BLaER1 treated with 17β-estradiol and CSF1 and Interleukin-3, amounts not matched to agents 10 nM and 100 nM (cell line): ENCODE results near the gene PUS7.

Source experiments
- H3K27ac ChIP-seq, 11 experiments: shearing (Covaris generic); formaldehyde crosslinking; 2 replicates each; pipeline ENCODE4 v1.8.1; 2022
- H3K27me3 ChIP-seq, 11 experiments: shearing (Covaris generic); formaldehyde crosslinking; 2 replicates each; pipeline ENCODE4 v1.8.1; 2022
- H3K36me3 ChIP-seq, 11 experiments: shearing (Covaris generic); formaldehyde crosslinking; 2 replicates each; pipeline ENCODE4 v1.8.1; 2022
- H3K4me1 ChIP-seq, 10 experiments: shearing (Covaris generic); formaldehyde crosslinking; 2 replicates each; pipeline ENCODE4 v1.8.1; 2022
- H3K4me2 ChIP-seq, 11 experiments: shearing (Covaris generic); formaldehyde crosslinking; 2 replicates each; pipeline ENCODE4 v1.8.1; 2022
- H3K4me3 ChIP-seq, 10 experiments: shearing (Covaris generic); formaldehyde crosslinking; 2 replicates each; pipeline ENCODE4 v1.8.1; 2022
- H3K9ac ChIP-seq, 11 experiments: shearing (Covaris generic); formaldehyde crosslinking; 2 replicates each; pipeline ENCODE4 v1.8.1; 2022
- H3K9me3 ChIP-seq, 11 experiments: shearing (Covaris generic); formaldehyde crosslinking; replicated peaks in 1 of 11; 2 replicates each; pipeline ENCODE4 v1.8.1; 2022
- H4K20me1 ChIP-seq, 11 experiments: shearing (Covaris generic); formaldehyde crosslinking; 2 replicates each; pipeline ENCODE4 v1.8.1; 2022
- Cebpa-rat ChIP-seq, 11 experiments: shearing (Covaris generic); IDR thresholded peaks; 2 replicates each; pipeline ENCODE4 v1.8.1; 2022

The PUS7 gene

GRCh38 chr7:105408791-105409410, 113.2 kb downstream of the PUS7 start:
- no peaks in the 10 kb centered on the region for H3K27me3 ChIP-seq
- no peaks in the 10 kb centered on the region for H3K36me3 ChIP-seq
- H4K20me1 ChIP-seq, result no peaks in the 10 kb centered on the region
- no peak overlapping the region for H3K4me3 ChIP-seq
- no peak overlapping the region for H3K27ac ChIP-seq
- peaks cover 0 to 8% (median 0%) of the 10 kb centered on the region in 11 experiments; a peak in 6 of 22 replicates for H3K9me3 ChIP-seq
- no peak overlapping the region for H3K4me2 ChIP-seq
- H3K9ac ChIP-seq, result no peak overlapping the region
- no peak for TF ChIP-seq Cebpa-rat (IDR thresholded peaks at IDR 0.05)
- no peaks in the 10 kb centered on the region for H3K4me1 ChIP-seq
